Testis (tissue), 3 donors: ENCODE measurements around the gene RANBP3. TPM values are rescaled to one million over a fixed set of nuclear protein-coding genes. Genes with fewer than 3 reads are reported as not detected.

ENCODE experiments used
- DNase-seq: peaks from one replicate; pipeline ENCODE4 v3.0.0-alpha.2; 2019
- H3K27ac ChIP-seq, 2 donors: fragments of 200-600 bp; sonication (generic); one replicate each; pipeline ENCODE4 v1.5.1; 2019
- H3K27me3 ChIP-seq: fragments of 200-600 bp; sonication (generic); one replicate; pipeline ENCODE4 v1.5.1; 2019
- H3K36me3 ChIP-seq: fragments of 200-600 bp; sonication (generic); one replicate; pipeline ENCODE4 v1.5.1; 2017; ENCODE audit warnings: low read depth; ENCODE audit errors: missing control alignments
- H3K4me1 ChIP-seq: fragments of 200-600 bp; sonication (generic); one replicate; pipeline ENCODE4 v1.5.1; 2019
- H3K4me3 ChIP-seq, 2 donors: fragments of 200-600 bp; sonication (generic); one replicate each; pipeline ENCODE4 v1.5.1; 2017 to 2019
- H3K9me3 ChIP-seq: fragments of 200-600 bp; sonication (generic); one replicate; pipeline ENCODE4 v1.5.1; 2017
- CTCF ChIP-seq, 3 experiments: fragments of 450-650 bp in 2 of 3; fragments of 200-600 bp in 1 of 3; sonication (generic) in 1 of 3; IDR thresholded peaks; one replicate each; pipeline ENCODE4 v1.5.1; 2016 to 2019; ENCODE audit warnings: antibody characterized with exemption in 3 of 3, mild to moderate bottlenecking in 2 of 3, moderate library complexity in 1 of 3
- POLR2A ChIP-seq: fragments of 450-650 bp; IDR thresholded peaks from one replicate; pipeline ENCODE4 v1.6.1; 2017; ENCODE audit warnings: antibody characterized with exemption, mild to moderate bottlenecking, moderate library complexity
- WGBS, 2 donors: methylation state at CpG; one replicate each; pipeline ENCODE4 v1.1.5; 2018; 5-methylcytosine and 5-hydroxymethylcytosine counted together
- intact Hi-C: fragments of 100-400 bp; cut with DNase I; formaldehyde crosslinking; loops from one replicate; pipeline ENCODE4 v1.15.1; 2023; ENCODE audit warnings: low total_unique reads
- polyA plus RNA-seq: library from polyadenylated mRNA; stranded (reverse); fragments of 350-450 nt; fragmentation: Illumina TruSeq; extraction: RNeasy Lipid Tissue Mini Kit (QIAGEN cat#74804); gene quantifications from one replicate; pipeline ENCODE4 v1.2.3, GENCODE V29; 2014; ENCODE audit warnings: low read depth, low replicate concordance; ENCODE audit not compliant: insufficient read depth
- total RNA-seq, 2 donors: library from RNA; depleted of rRNA; stranded (reverse); fragments of >200 nt; gene quantifications; one replicate each; pipeline ENCODE4 v1.2.3, GENCODE V29; 2016

Gene RANBP3
- total and polyA plus RNA-seq, 3 donors from 2014 or later: 142 to 148 (median 145) TPM

GRCh38 chr19:6020166-6020882, 42.4 kb upstream of the RANBP3 start:
- intact Hi-C loops: no loop called here
- no peak overlapping the region for H3K27ac ChIP-seq
- no peak for DNase-seq
- no peaks in the 10 kb centered on the region for H3K27me3 ChIP-seq
- TF ChIP-seq CTCF (IDR thresholded peaks at IDR 0.05) (no peak), POLR2A (no peak)
- 93 to 95% methylated on average over 19 to 20 of the region's 20 CpGs for WGBS, 2 donors
- no peaks in the 10 kb centered on the region for H3K36me3 ChIP-seq
- H3K4me1 ChIP-seq: peaks cover 17% of the 10 kb centered on the region
- H3K9me3 ChIP-seq: no peaks in the 10 kb centered on the region
- H3K4me3 ChIP-seq: no peak overlapping the region

DNA sequence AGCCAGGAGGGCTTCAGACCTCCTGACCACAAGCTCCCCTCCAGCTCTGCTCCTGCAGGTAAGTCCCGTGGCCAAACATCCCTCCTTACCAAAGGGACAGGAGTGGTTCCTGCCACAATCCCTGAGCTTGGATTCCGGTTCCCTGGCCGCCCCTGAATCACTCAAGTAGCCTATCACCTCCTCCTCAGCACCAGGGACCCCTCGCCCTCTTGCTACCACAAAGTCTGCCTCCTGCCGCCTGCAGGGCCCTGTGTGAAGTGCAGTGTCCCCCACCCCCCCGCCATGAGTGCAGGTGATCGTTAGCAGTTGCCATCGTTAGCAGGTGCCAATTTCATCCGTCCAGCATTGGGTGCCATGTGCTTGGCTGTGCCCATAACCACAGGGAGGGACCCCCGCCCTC, 40.8 kb upstream of the RANBP3 start:
- no peaks in the 10 kb centered on the region for H3K9me3 ChIP-seq
- no peak for DNase-seq
- TF ChIP-seq POLR2A (no peak), CTCF (IDR thresholded peaks at IDR 0.05) (no peak)
- H3K4me1 ChIP-seq: peaks cover 17% of the 10 kb centered on the region
- no peaks in the 10 kb centered on the region for H3K36me3 ChIP-seq
- intact Hi-C loops: no loop called here
- no peak overlapping the region for H3K27ac ChIP-seq
- H3K27me3 ChIP-seq: no peaks in the 10 kb centered on the region
- no peak overlapping the region for H3K4me3 ChIP-seq
- 71 to 89% methylated on average over 5 to 10 of the region's 10 CpGs for WGBS, 2 donors

GRCh38 chr19:6017576-6017975, 39.6 kb upstream of the RANBP3 start:
- WGBS, 2 donors: 95 to 96% methylated on average over 8 to 11 of the region's 11 CpGs

GRCh38 chr19:6015841-6016545, 38.1 kb upstream of the RANBP3 start:
- Histone ChIP-seq H3K36me3 (no peaks in the 10 kb centered on the region), H3K27me3 (no peaks in the 10 kb centered on the region), H3K9me3 (no peaks in the 10 kb centered on the region), H3K4me3 (no peak overlapping the region), H3K27ac (no peak overlapping the region), H3K4me1 (no peaks in the 10 kb centered on the region)
- no peak for DNase-seq
- intact Hi-C loops: no loop called here
- no peak for TF ChIP-seq POLR2A
- no peak for TF ChIP-seq CTCF (IDR thresholded peaks at IDR 0.05)
- WGBS, 2 donors: 93 to 94% methylated on average over 26 of the region's 26 CpGs

More at GRCh38 chr19:6017576-6017975, 39.6 kb upstream of the RANBP3 start:
- no peak overlapping the region for H3K27ac ChIP-seq
- TF ChIP-seq POLR2A (no peak), CTCF (IDR thresholded peaks at IDR 0.05) (no peak)
- intact Hi-C loops: no loop called here
- no peaks in the 10 kb centered on the region for H3K9me3 ChIP-seq
- H3K4me1 ChIP-seq: peaks cover 8% of the 10 kb centered on the region
- no peak overlapping the region for H3K4me3 ChIP-seq
- no peaks in the 10 kb centered on the region for H3K27me3 ChIP-seq
- H3K36me3 ChIP-seq: no peaks in the 10 kb centered on the region
- DNase-seq: no peak
